Stimulated activated memory B cell treated with anti-CD40 and anti-IgM and Interleukin-4, amounts not matched to agents 10 μg/mL and 1 μg/mL and 100 μg/mL, for 72 hours (primary cell): Measurements from ENCODE around the gene PDLIM5.
"Not testable (repeated sequence)": the region's sequence is repeated elsewhere in the genome, so short reads cannot be mapped to it uniquely, and the experiment has no call there.

ENCODE experiments used
- ATAC-seq: fragments of 150-1000 bp; cut with Tn5 transposase; 2 replicates; pipeline ENCODE4 v1.10.0; 2021
- H3K27ac Mint-ChIP-seq: one replicate; pipeline ENCODE4 v1.8.0; 2022; ENCODE audit warnings: mild to moderate bottlenecking, mixed read lengths
- H3K27me3 Mint-ChIP-seq: one replicate; pipeline ENCODE4 v1.8.0; 2022; ENCODE audit warnings: mixed read lengths
- H3K36me3 Mint-ChIP-seq: one replicate; pipeline ENCODE4 v1.8.0; 2022; ENCODE audit warnings: mixed read lengths
- H3K4me1 Mint-ChIP-seq: one replicate; pipeline ENCODE4 v1.8.0; 2022; ENCODE audit warnings: mixed read lengths
- H3K4me3 Mint-ChIP-seq: one replicate; pipeline ENCODE4 v1.8.0; 2022; ENCODE audit warnings: mild to moderate bottlenecking, moderate library complexity, mixed read lengths
- H3K9me3 Mint-ChIP-seq: one replicate; pipeline ENCODE4 v1.8.0; 2022; ENCODE audit warnings: mixed read lengths

Gene PDLIM5

DNA sequence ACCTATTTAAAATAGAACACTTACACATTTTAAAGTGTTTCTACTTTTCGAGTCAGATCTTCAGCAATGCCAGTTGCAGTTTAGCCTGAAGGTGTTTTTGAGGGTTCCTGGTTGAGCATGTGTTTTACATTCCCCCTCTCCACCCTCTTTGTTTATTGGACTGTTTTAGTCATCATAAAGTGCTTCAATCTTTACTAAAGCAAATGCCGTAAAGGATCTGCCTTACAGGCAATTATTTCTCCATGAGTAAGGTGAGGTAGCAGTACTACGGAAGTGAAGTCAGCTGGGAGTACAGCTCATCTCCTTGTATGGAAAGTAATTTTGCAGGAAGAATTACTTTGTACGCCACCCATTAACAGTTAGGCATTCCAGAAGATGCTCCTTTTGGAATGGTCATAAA is 36.9 kb downstream of the PDLIM5 start:
- H3K4me1 Mint-ChIP-seq = peaks cover 11% of the 10 kb centered on the region
- H3K4me3 Mint-ChIP-seq = no peak overlapping the region
- H3K36me3 Mint-ChIP-seq = peaks cover 17% of the 10 kb centered on the region
- no peaks in the 10 kb centered on the region for H3K27me3 Mint-ChIP-seq
- ATAC-seq = no peak
- no peaks in the 10 kb centered on the region for H3K9me3 Mint-ChIP-seq
- no peak overlapping the region for H3K27ac Mint-ChIP-seq

DNA sequence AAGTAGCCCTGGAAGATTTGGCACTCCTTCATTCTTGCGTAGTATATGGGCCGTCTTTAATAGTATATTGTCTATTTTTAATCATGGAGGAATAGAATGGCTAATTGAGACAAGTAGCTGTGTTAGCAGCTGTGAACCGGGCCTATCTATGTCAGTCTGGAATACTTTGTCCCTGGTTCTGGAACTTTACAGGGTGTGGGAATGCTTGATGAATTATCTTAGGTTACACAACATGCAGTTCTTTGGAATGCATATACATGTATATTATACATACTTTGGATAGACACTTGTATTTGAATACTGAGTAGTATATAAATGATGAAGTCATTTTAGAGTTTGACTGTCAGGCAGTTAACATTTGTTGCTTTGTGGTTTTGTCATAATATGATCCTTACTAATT is 37.4 kb downstream of the PDLIM5 start:
- H3K27ac Mint-ChIP-seq = no peak overlapping the region

DNA sequence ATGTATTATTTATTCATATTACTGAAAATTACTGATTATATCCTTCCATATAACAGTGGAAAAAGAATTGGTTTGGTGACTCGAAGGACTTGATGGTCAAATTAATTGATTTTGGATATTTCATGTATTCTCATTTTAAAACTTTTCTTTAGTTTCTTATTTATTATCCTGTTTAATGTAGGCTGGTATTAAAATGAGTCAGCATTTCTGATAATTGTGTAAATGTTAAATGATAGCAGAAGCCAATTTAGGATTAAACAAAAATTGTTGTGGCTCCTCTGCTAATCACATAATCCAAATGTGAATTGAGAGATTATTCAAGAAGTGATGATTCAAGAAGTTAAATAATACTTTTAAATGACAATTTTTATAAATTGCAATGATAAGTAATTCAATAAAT is 38.7 kb downstream of the PDLIM5 start:
- Mint-ChIP-seq H3K36me3 (peaks cover 11% of the 10 kb centered on the region), H3K4me1 (no peaks in the 10 kb centered on the region), H3K4me3 (no peak overlapping the region), H3K27ac (no peak overlapping the region), H3K9me3 (no peaks in the 10 kb centered on the region), H3K27me3 (no peaks in the 10 kb centered on the region)
- no peak for ATAC-seq

More for the DNA sequence above, 37.4 kb downstream of the PDLIM5 start:
- no peak for ATAC-seq
- H3K9me3 Mint-ChIP-seq = no peaks in the 10 kb centered on the region
- peaks cover 21% of the 10 kb centered on the region for H3K36me3 Mint-ChIP-seq
- peaks cover 11% of the 10 kb centered on the region for H3K4me1 Mint-ChIP-seq
- no peak overlapping the region for H3K4me3 Mint-ChIP-seq
- H3K27me3 Mint-ChIP-seq = no peaks in the 10 kb centered on the region

DNA sequence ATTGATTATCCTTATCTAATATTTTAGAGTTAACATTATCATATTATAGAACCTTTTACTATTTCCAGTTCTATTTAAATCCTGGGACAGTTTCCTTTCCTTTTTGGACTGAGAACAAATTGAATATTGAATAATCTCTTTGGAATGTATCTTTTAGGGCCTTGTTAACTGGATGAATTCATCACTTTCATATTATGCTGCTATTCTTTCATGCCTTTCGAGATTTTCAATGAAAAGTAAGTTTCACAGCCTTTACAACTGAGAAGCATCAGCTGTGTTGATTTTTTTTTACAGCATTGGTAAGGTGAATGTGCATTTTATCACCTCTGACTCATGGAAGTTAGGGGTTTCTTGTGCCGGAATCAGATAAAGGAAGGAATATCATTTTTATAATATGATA is 39.6 kb downstream of the PDLIM5 start:
- H3K4me3 Mint-ChIP-seq = no peak overlapping the region
- ATAC-seq = no peak
- no peaks in the 10 kb centered on the region for H3K4me1 Mint-ChIP-seq
- no peaks in the 10 kb centered on the region for H3K27me3 Mint-ChIP-seq
- no peaks in the 10 kb centered on the region for H3K9me3 Mint-ChIP-seq
- H3K27ac Mint-ChIP-seq = no peak overlapping the region
- H3K36me3 Mint-ChIP-seq = peaks cover 11% of the 10 kb centered on the region

DNA sequence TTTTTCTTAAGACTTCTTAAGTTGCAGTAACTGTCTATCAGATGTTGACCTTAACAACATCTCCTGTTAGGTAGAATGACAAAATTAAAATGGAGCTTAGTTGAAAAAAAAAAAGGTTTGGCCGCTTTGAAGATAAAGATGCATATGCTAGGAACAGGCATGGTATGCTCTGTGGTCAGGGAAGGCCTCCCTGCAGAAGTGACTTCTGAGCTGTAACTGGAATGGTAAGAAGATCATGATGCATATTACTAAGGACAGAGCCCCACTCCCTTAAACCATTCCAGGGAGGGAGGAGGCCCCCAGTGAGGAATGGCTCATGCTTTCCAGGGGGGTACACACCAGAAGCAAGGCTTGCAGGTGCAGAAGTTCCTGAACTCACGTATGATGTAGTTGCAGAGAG is 43.7 kb downstream of the PDLIM5 start:
- no peaks in the 10 kb centered on the region for H3K4me1 Mint-ChIP-seq
- H3K27me3 Mint-ChIP-seq = no peaks in the 10 kb centered on the region
- H3K36me3 Mint-ChIP-seq = peaks cover 11% of the 10 kb centered on the region
- ATAC-seq = no peak
- H3K4me3 Mint-ChIP-seq = no peak overlapping the region
- no peak overlapping the region for H3K27ac Mint-ChIP-seq
- H3K9me3 Mint-ChIP-seq = no peaks in the 10 kb centered on the region

DNA sequence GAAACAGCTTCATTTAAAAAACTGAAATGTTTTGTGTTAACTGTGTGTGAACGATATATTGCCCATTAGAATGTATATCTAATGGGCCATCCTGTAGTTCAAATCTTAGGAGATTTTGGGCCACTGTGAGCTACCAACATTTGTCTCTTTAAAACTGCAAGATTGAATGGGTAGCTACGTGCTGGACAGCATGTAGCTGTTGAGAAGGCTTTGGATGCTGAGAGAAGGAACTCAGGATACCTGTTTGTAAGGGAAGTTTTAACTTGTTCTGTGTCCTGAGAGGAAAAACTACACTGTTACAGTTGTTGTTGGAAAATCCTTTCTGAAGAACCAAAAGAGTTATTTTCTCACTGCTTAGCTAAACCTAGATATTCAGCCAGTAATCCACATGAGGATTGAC is 45.9 kb downstream of the PDLIM5 start:
- no peak for ATAC-seq
- Mint-ChIP-seq H3K36me3 (peaks cover 10% of the 10 kb centered on the region), H3K27ac (no peak overlapping the region), H3K4me1 (peaks cover 6% of the 10 kb centered on the region), H3K27me3 (no peaks in the 10 kb centered on the region), H3K4me3 (no peak overlapping the region), H3K9me3 (no peaks in the 10 kb centered on the region)

DNA sequence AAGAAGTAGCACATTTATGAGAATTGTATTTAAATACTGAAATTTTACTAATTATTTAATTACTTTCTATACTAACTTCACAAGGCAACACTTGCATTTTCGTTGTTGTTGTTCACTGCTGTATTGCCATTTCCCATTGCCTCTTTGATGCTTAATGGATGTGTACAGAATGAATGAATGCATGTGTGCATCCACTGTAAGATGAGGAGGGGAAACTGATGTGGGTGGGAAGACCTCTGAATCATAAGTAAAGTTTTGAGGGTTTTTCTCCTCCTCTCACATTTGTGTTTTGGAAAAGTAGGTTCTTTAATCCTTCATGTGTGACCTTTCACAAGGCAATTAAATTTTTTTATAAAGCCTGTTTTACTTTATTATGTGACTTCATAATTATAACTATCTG is 46.8 kb downstream of the PDLIM5 start:
- no peak for ATAC-seq
- H3K36me3 Mint-ChIP-seq = peaks cover 10% of the 10 kb centered on the region

DNA sequence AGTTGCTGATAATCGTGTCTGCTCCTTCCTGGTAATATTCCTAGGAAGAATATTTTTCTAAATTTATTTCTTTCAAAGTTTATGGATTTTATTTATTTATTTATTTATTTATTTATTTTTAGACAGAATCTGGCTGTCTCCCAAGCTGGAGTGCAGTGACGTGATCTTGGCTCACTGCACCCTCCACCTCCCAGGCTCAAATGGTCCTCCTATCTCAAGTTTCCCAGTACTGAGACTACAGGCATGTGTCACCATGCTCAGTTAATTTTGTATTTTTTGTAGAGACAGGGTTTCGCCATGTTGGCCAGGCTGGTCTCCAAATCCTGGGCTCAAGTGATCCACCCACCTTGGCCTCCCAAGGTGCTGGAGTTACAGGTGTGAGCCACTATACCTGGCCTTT is 48.9 kb downstream of the PDLIM5 start:
- Mint-ChIP-seq H3K27me3 (no peaks in the 10 kb centered on the region), H3K4me1 (peaks cover 6% of the 10 kb centered on the region), H3K9me3 (no peaks in the 10 kb centered on the region), H3K4me3 (no peak overlapping the region), H3K36me3 (peaks cover 5% of the 10 kb centered on the region), H3K27ac (no peak overlapping the region)
- no peak for ATAC-seq

More for the DNA sequence above, 46.8 kb downstream of the PDLIM5 start:
- H3K27ac Mint-ChIP-seq = no peak overlapping the region
- H3K4me1 Mint-ChIP-seq = peaks cover 6% of the 10 kb centered on the region
- H3K9me3 Mint-ChIP-seq = no peaks in the 10 kb centered on the region
- no peak overlapping the region for H3K4me3 Mint-ChIP-seq
- no peaks in the 10 kb centered on the region for H3K27me3 Mint-ChIP-seq

DNA sequence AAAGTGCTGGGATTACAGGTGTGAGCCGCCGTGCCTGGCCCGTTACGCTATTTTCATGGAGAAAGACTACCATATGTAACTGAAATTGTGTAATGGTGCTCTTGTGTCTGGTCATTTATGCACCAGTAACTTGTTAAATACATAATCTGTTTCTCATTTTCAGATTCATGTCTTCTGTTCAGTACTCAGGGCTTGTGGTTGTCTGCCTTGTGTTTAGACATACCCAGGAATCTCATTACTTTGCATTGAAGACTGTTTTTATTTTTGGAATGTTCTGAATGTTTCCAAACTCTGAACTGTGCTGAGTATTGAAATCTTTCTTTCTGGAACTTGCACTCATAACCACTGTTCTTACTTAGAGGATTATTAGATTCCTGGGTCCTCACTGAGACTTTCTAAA is 52.8 kb downstream of the PDLIM5 start:
- Mint-ChIP-seq H3K27ac (no peak overlapping the region), H3K4me3 (no peak overlapping the region), H3K9me3 (no peaks in the 10 kb centered on the region), H3K27me3 (no peaks in the 10 kb centered on the region), H3K36me3 (peaks cover 5% of the 10 kb centered on the region), H3K4me1 (peaks cover 16% of the 10 kb centered on the region)
- no peak for ATAC-seq

DNA sequence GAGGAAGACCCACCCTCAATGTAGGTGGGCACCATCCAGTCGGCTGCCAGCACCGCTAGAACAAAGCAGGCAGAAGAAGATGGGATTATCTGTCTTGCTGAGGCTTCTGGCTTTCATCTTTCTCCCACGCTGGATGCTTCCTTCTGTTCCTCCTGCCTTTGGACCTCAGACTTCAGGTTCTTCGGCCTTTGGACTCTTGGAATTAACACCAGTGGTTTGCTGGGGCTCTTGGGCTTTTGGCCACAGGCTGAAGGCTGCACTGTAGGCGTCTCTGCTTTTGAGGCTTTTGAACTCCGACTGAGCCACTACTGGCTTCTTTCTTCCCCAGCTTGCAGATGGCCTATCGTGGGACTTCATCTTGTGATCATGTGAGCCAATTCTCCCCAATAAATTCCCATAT is 55.1 kb downstream of the PDLIM5 start:
- peaks cover 3% of the 10 kb centered on the region for H3K9me3 Mint-ChIP-seq
- H3K36me3 Mint-ChIP-seq = peaks cover 4% of the 10 kb centered on the region
- no peak for ATAC-seq
- H3K27me3 Mint-ChIP-seq = no peaks in the 10 kb centered on the region
- H3K4me1 Mint-ChIP-seq = peaks cover 14% of the 10 kb centered on the region
- H3K27ac Mint-ChIP-seq = no peak overlapping the region
- no peak overlapping the region for H3K4me3 Mint-ChIP-seq

DNA sequence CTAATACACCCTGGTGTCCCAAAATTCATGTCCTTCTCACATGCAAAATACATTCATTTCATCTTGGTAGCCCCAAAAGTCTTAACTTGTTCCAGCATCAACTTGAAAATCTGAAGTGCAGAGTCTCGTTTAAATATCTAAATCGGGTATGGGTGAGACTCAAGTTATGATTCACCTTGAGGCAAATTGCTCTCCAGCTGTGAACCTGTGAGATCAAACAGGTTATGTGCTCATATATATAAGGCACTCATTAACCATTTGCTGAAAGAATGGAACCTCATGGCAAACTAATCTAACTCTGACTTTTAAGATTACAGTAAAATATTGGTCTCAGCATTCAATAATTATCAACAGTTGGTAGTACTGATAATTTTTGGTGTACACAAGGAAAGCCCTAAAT is 55.5 kb downstream of the PDLIM5 start:
- peaks cover 3% of the 10 kb centered on the region for H3K9me3 Mint-ChIP-seq
- no peak for ATAC-seq
- H3K4me1 Mint-ChIP-seq = peaks cover 10% of the 10 kb centered on the region
- H3K27me3 Mint-ChIP-seq = no peaks in the 10 kb centered on the region
- no peak overlapping the region for H3K4me3 Mint-ChIP-seq
- H3K27ac Mint-ChIP-seq = no peak overlapping the region
- H3K36me3 Mint-ChIP-seq = peaks cover under 1% of the 10 kb centered on the region

DNA sequence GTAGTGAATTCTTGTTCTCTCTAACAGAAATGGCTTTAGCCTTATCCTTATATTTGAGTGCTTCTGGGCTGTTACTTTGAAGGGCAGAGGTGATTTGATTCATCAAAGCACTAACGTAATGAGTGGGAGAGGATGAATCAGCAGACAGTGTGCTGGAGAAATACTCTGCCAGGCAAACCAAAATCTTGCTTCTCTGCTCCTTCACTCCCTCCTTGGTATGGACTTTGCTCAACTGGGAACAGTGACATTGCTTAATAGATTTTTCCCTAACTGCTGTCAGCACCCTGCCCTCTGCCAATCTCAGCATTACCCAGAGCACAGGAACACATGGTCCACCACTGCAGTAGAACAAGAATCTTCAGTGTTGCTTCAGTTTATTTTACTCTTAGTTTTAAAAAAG is 56.0 kb downstream of the PDLIM5 start:
- Mint-ChIP-seq H3K4me1 (peaks cover 10% of the 10 kb centered on the region), H3K9me3 (peaks cover 5% of the 10 kb centered on the region), H3K36me3 (peaks cover 5% of the 10 kb centered on the region), H3K27me3 (no peaks in the 10 kb centered on the region), H3K4me3 (no peak overlapping the region), H3K27ac (no peak overlapping the region)
- no peak for ATAC-seq

DNA sequence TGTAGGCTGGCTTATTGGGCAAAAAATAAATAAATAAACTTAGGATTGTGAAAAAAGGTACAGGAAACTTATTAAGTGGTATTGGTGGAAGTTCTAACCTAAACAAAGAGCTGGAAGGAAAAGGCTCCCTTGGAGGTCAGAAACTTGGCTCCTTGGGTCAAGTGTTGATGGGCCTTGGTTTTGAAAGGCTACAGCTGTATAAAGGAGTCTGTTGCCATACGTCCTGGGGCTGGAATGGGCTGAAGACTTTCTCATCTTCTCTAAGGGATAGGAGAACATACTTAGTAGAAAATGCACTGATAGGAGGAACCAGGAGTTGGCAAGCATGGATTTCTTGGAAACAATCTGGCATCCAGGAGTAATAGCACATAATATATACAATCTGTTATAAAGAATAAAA is 56.6 kb downstream of the PDLIM5 start:
- peaks cover 6% of the 10 kb centered on the region for H3K9me3 Mint-ChIP-seq
- H3K27me3 Mint-ChIP-seq = no peaks in the 10 kb centered on the region
- peaks cover 9% of the 10 kb centered on the region for H3K36me3 Mint-ChIP-seq
- H3K4me1 Mint-ChIP-seq = peaks cover 10% of the 10 kb centered on the region
- no peak overlapping the region for H3K4me3 Mint-ChIP-seq
- ATAC-seq = no peak
- no peak overlapping the region for H3K27ac Mint-ChIP-seq

DNA sequence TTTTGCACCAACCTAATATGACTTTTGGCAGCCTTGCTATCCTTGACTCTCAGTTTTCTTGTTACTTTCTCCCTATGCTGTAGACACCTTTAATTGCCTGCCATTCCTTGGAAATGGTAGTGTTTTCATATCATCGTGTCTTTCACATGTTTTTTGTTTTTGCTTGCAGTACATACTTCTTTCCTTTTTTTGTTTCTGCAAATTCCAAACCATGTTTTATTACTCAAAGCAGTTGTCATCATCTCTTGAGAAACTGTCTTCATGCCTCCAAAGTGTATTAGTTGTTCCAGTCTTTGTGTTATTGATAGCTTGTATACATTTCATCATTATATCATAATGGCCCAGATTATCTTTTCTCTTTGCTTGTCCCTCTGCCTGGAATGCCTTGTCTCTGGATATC is 57.1 kb downstream of the PDLIM5 start:
- Mint-ChIP-seq H3K36me3 (peaks cover 9% of the 10 kb centered on the region), H3K9me3 (peaks cover 6% of the 10 kb centered on the region), H3K4me1 (peaks cover 10% of the 10 kb centered on the region), H3K4me3 (no peak overlapping the region), H3K27ac (no peak overlapping the region), H3K27me3 (no peaks in the 10 kb centered on the region)
- ATAC-seq = no peak

DNA sequence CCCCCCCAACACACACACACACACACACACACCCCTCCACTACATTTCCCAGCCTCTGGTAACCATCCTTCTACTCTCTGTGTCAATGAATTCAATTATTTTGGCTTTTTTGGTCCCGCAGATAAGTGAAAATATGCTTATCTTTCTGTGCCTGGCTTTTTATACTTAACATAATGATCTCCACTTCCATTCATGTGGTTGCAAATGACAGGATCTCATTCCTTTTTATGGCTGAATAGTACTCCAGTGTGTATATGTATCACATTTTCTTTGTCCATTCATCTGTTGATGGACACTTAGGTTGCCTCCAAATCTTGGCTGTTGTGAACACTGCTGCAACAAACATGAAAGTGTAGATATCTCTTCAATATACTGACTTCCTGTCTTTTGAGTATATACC is 59.8 kb downstream of the PDLIM5 start:
- Mint-ChIP-seq H3K27ac (no peak overlapping the region), H3K9me3 (peaks cover 6% of the 10 kb centered on the region), H3K4me1 (peaks cover 10% of the 10 kb centered on the region), H3K27me3 (no peaks in the 10 kb centered on the region), H3K36me3 (peaks cover 9% of the 10 kb centered on the region), H3K4me3 (no peak overlapping the region)
- no peak for ATAC-seq

DNA sequence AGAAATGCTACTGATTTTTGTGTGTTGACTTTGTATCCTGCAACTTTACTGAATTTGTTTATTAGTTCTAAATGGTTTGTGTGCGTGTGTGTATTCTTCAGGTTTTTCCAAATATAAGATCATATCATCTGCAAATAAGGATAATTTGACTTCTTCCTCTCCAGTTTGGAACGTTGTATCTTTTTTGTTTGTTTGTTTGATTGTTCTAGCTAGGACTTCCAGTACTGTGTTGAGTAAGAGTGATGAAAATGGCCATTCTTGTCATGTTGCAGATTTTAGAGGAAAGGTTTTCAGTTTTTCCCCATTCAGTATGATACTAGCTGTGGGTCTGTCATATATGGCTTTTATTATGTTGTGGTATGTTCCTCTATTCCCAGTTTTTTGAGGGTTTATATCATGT is 61.8 kb downstream of the PDLIM5 start:
- not testable (repeated sequence) for H3K4me3 Mint-ChIP-seq, H3K9me3 Mint-ChIP-seq, H3K27me3 Mint-ChIP-seq, H3K4me1 Mint-ChIP-seq, H3K27ac Mint-ChIP-seq, ATAC-seq, H3K36me3 Mint-ChIP-seq

DNA sequence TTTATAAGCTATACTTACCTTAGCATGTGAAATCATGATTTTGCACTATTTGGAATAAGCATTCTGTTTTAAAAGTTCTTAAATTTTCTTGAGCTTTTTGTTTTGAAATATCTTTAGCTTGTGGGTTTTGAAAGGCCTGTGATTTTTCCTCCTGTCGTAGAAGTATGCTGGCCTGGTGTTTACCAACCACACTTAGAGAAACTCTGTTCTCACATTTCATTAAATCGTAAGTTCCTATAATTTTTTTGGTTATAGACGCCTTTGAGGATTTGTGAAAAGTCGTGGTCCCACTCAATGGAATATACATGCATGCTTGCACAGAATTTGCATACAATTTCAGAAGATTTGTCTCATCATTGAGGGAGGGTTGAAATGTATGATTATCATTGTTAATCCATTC is 63.6 kb downstream of the PDLIM5 start:
- Mint-ChIP-seq H3K4me1 (peaks cover 19% of the 10 kb centered on the region), H3K36me3 (peaks cover 9% of the 10 kb centered on the region), H3K9me3 (peaks cover 6% of the 10 kb centered on the region)

More for the DNA sequence above, 63.6 kb downstream of the PDLIM5 start:
- ATAC-seq = no peak
- Mint-ChIP-seq H3K4me3 (no peak overlapping the region), H3K27ac (no peak overlapping the region), H3K27me3 (no peaks in the 10 kb centered on the region)
